PFSK-1 (cell line): ENCODE data around the gene ADAM17. TPM values are rescaled to one million over a fixed set of nuclear protein-coding genes. Genes with fewer than 3 reads are reported as not detected.

ENCODE experiments used
- FOXP2 ChIP-seq: optimal IDR thresholded peaks from 2 replicates; pipeline ENCODE3; 2011; ENCODE audit warnings: borderline replicate concordance, control low read depth, inconsistent platforms; ENCODE audit not compliant: insufficient read depth; ENCODE audit errors: extremely low read length, extremely low read depth
- POLR2AphosphoS5 ChIP-seq: IDR thresholded peaks from 2 replicates; pipeline ENCODE4 v1.6.1; 2012; ENCODE audit warnings: low read depth, mild to moderate bottlenecking, control low read depth, low read length, moderate library complexity
- REST ChIP-seq, 2 experiments: IDR thresholded peaks; 2 replicates each; pipeline versions ENCODE4 v1.6.1 to v1.8.0; 2011 to 2012; ENCODE audit warnings: low read depth in 2 of 2, low read length in 2 of 2, control low read depth in 1 of 2, inconsistent platforms in 1 of 2, mild to moderate bottlenecking in 1 of 2, moderate library complexity in 1 of 2; ENCODE audit not compliant: insufficient read depth in 1 of 2
- SIN3A ChIP-seq: IDR thresholded peaks from 2 replicates; pipeline ENCODE4 v1.6.1; 2012; ENCODE audit warnings: mild to moderate bottlenecking, low read length, moderate library complexity, borderline replicate concordance; ENCODE audit not compliant: insufficient read depth
- TAF1 ChIP-seq: IDR thresholded peaks from 2 replicates; pipeline ENCODE4 v1.6.1; 2012; ENCODE audit warnings: low read length, control low read depth, borderline replicate concordance; ENCODE audit not compliant: insufficient read depth
- polyA plus RNA-seq: library from polyadenylated mRNA; unstranded; fragments of >200 nt; gene quantifications from one replicate; pipeline ENCODE4 v1.2.1, GENCODE V29; 2012; ENCODE audit warnings: low read depth, missing spikeins; ENCODE audit not compliant: insufficient read length

ADAM17 gene
- 33.0 TPM for polyA plus RNA-seq

GRCh38 chr2:9555297-9556120, at the start of gene ADAM17:
ADAM17 (minus strand) TSS chr2:9555830; CDS start chr2:9555605, 225 bp downstream.
- TF ChIP-seq SIN3A (peak; percentile 28; the same call in 1 of the 2 replicates), REST (IDR thresholded peaks at IDR 0.05; ENCODE audit: insufficient read depth in 1 of 2, low read depth in 2 of 2, low read length in 2 of 2) (0 out of 4 replicates have a peak, but pooled peaks of 1 of the 2 experiments have one; percentile 10), POLR2AphosphoS5 (peak; percentile 84), FOXP2 (no peak), TAF1 (peak; percentile 19; the same call in 1 of the 2 replicates)

- TF ChIP-seq REST (IDR thresholded peaks at IDR 0.05; ENCODE audit: insufficient read depth in 1 of 2, low read depth in 2 of 2, low read length in 2 of 2) = no peak
- TF ChIP-seq TAF1 = no peak
- TF ChIP-seq POLR2AphosphoS5 = no peak
Observed at GRCh38 chr2:9602412-9602811, 46.8 kb upstream of the ADAM17 start.

GRCh38 chr2:9601397-9601796, 45.8 kb upstream of the ADAM17 start:
- TF ChIP-seq SIN3A (no peak), TAF1 (no peak), REST (IDR thresholded peaks at IDR 0.05; ENCODE audit: insufficient read depth in 1 of 2, low read depth in 2 of 2, low read length in 2 of 2) (no peak), POLR2AphosphoS5 (no peak), FOXP2 (no peak)

GRCh38 chr2:9599430-9599829, 43.8 kb upstream of the ADAM17 start:
- TF ChIP-seq FOXP2 (no peak), TAF1 (no peak), REST (IDR thresholded peaks at IDR 0.05; ENCODE audit: insufficient read depth in 1 of 2, low read depth in 2 of 2, low read length in 2 of 2) (no peak), POLR2AphosphoS5 (no peak), SIN3A (no peak)
